HepG2 (cell line): ENCODE results near the gene CACNA2D3. TPM values are rescaled to one million over a fixed set of nuclear protein-coding genes. Genes with fewer than 3 reads are reported as not detected.

Experiments
- ATAC-seq: fragments of 200-7000 bp; cut with Tn5 transposase; 3 replicates; pipeline ENCODE4 v1.9.1; 2020; ENCODE audit warnings: mild to moderate bottlenecking, moderate library complexity
- BruUV-seq: library from RNA; stranded (reverse); fragments of 400-500 nt; replicated peaks from 2 replicates; lab custom pipeline; 2021; lab: Mats Ljungman, UMichigan
- CTCF ChIA-PET: fragments of 300-600 bp; formaldehyde crosslinking; extraction: SDS; loops from one replicate; lab custom pipeline; 2021; ENCODE audit warnings: low total read pairs, inconsistent platforms, low intra/inter-chr PET ratio; lab: Yijun Ruan, JAX
- POLR2A ChIA-PET: fragments of 350-600 bp; sonication (Branson Sonifier 250); formaldehyde crosslinking; loops from one replicate; lab custom pipeline; 2020; ENCODE audit warnings: antibody characterized with exemption, inconsistent platforms; lab: Yijun Ruan, JAX
- DNase-seq: peaks from one replicate; pipeline ENCODE4 v3.0.0-alpha.2; 2015; ENCODE audit warnings: low spot score
- FAIRE-seq: peaks from 3 replicates; lab custom pipeline; 2011; peaks lifted over from hg19 to GRCh38; lab: Jason Lieb, UNC
- H2AFZ ChIP-seq: one replicate; pipeline ENCODE4 v1.6.1; 2011; ENCODE audit warnings: low read length, inconsistent platforms
- H3K27ac ChIP-seq: fragments of 300-600 bp; 3 replicates; pipeline ENCODE4 v1.8.0; 2011; ENCODE audit warnings: mixed run types, mild to moderate bottlenecking, mixed read lengths, low read length, inconsistent platforms; ENCODE audit not compliant: insufficient read depth; ENCODE audit errors: extremely low read length
- H3K27me3 ChIP-seq, 2 experiments: fragments of 200-600 bp in 1 of 2; 2 replicates in 1 of 2; 3 replicates in 1 of 2; pipeline versions ENCODE4 v1.6.0 to v1.8.0; 2011; ENCODE audit warnings: low read length in 2 of 2, mild to moderate bottlenecking in 2 of 2, moderate library complexity in 2 of 2, inconsistent platforms in 1 of 2; ENCODE audit not compliant: insufficient read depth in 2 of 2, control insufficient read depth in 1 of 2
- H3K36me3 ChIP-seq, 2 experiments: fragments of 200-600 bp in 1 of 2; replicated peaks in 1 of 2; 2 replicates in 1 of 2; 3 replicates in 1 of 2; pipeline versions ENCODE4 v1.5.1 to v1.8.0; 2011; ENCODE audit warnings: low read length in 2 of 2, inconsistent platforms in 1 of 2; ENCODE audit not compliant: insufficient read depth in 2 of 2, control insufficient read depth in 1 of 2
- H3K4me1 ChIP-seq: 2 replicates; pipeline ENCODE4 v1.5.1; 2012; ENCODE audit warnings: low read length, inconsistent platforms; ENCODE audit not compliant: insufficient read depth
- H3K4me2 ChIP-seq: 2 replicates; pipeline ENCODE4 v1.6.0; 2011; ENCODE audit warnings: low read depth, low read length, inconsistent platforms
- H3K4me3 ChIP-seq, 3 experiments: fragments of 200-600 bp in 1 of 3; sonication (generic), shearing (Covaris generic) in 1 of 3; replicated peaks in 1 of 3; 2 replicates each; pipeline ENCODE4 v1.5.1; 2011 to 2016; ENCODE audit warnings: low read length in 3 of 3, inconsistent platforms in 2 of 3, low read depth in 2 of 3, mild to moderate bottlenecking in 2 of 3, control low read depth in 1 of 3, mixed read lengths in 1 of 3; ENCODE audit not compliant: insufficient read depth in 1 of 3
- H3K79me2 ChIP-seq: one replicate; pipeline ENCODE4 v1.6.1; 2011; ENCODE audit warnings: low read length, inconsistent platforms; ENCODE audit not compliant: insufficient read depth
- H3K9ac ChIP-seq: 2 replicates; pipeline ENCODE4 v1.6.0; 2011; ENCODE audit warnings: mild to moderate bottlenecking, low read depth, low read length, inconsistent platforms; ENCODE audit not compliant: insufficient read depth
- H3K9me3 ChIP-seq: 2 replicates; pipeline ENCODE4 v1.5.1; 2012; ENCODE audit warnings: mild to moderate bottlenecking, low read length
- H4K20me1 ChIP-seq: 2 replicates; pipeline ENCODE4 v1.6.0; 2011; ENCODE audit warnings: inconsistent platforms, mild to moderate bottlenecking, low read length, moderate library complexity; ENCODE audit not compliant: insufficient read depth
- ARNT ChIP-seq: fragments of 450-650 bp; IDR thresholded peaks from 2 replicates; pipeline ENCODE4 v1.6.1; 2017
- ETV6 ChIP-seq: sonication (generic); formaldehyde crosslinking; conservative IDR thresholded peaks from 2 replicates; pipeline ENCODE4 v1.4.0; 2020; ENCODE audit warnings: missing genetic modification reagents
- MAFF ChIP-seq: IDR thresholded peaks from 2 replicates; pipeline ENCODE4 v1.6.1; 2011; ENCODE audit warnings: low read depth, low read length, improper control_type of control experiment
- MAFK ChIP-seq, 2 experiments: IDR thresholded peaks in 1 of 2; conservative IDR thresholded peaks in 1 of 2; 2 replicates each; pipeline ENCODE4 v1.6.1; 2011; ENCODE audit warnings: improper control_type of control experiment in 2 of 2, low read length in 2 of 2
- MYNN ChIP-seq: sonication (generic); formaldehyde crosslinking; IDR thresholded peaks from 2 replicates; pipeline ENCODE4 v1.4.0; 2020; ENCODE audit warnings: mild to moderate bottlenecking, low read depth, missing genetic modification reagents
- ZNF207 ChIP-seq: fragments of 450-650 bp; IDR thresholded peaks from 2 replicates; pipeline ENCODE4 v1.6.1; 2016; ENCODE audit warnings: antibody characterized with exemption, borderline replicate concordance
- ZNF878 ChIP-seq: sonication (generic); formaldehyde crosslinking; IDR thresholded peaks from 2 replicates; pipeline ENCODE4 v1.8.1; 2023; ENCODE audit warnings: mild to moderate bottlenecking, missing genetic modification reagents, moderate library complexity
- WGBS: methylation state at CpG from one replicate; pipeline ENCODE4 v1.1.6; 2017; ENCODE audit warnings: low lambda C conversion rate; 5-methylcytosine and 5-hydroxymethylcytosine counted together
- in situ Hi-C: cut with HindIII; loops from 2 replicates; pipeline ENCODE4 v1.10.0; 2017; ENCODE audit warnings: low pct_unique_long_range_greater_than_20kb; ENCODE audit not compliant: extremely low pct_ligation_motif_present
- intact Hi-C: fragments of 100-400 bp; cut with micrococcal nuclease; formaldehyde crosslinking; loops from one replicate; pipeline ENCODE4 v1.10.0; 2022; ENCODE audit not compliant: unreplicated experiment
- polyA plus RNA-seq, 8 experiments: library from polyadenylated mRNA; depleted of rRNA in 3 of 8; stranded (reverse) in 7 of 8; unstranded in 1 of 8; fragments of >200 nt; fragmentation: Illumina TruSeq in 4 of 8; extraction: Trizol in 4 of 8; gene quantifications; 2 replicates each; pipeline versions ENCODE4 v1.2.1 to v1.2.3, GENCODE V29; 2011 to 2016; ENCODE audit warnings: low read depth in 4 of 8, missing spikeins in 1 of 8, mixed read lengths in 1 of 8; ENCODE audit not compliant: insufficient read depth in 1 of 8
- total RNA-seq, 5 experiments: library from RNA; depleted of rRNA; stranded (reverse); fragments of >200 nt; fragmentation: Illumina TruSeq; extraction: Trizol; gene quantifications; 2 replicates each; pipeline ENCODE4 v1.2.3, GENCODE V29; 2016; ENCODE audit warnings: low read depth in 1 of 5
- TF ChIP-seq, protein P1 (sequence below): sonication (generic); formaldehyde crosslinking; IDR thresholded peaks from 2 replicates; pipeline ENCODE4 v1.4.0; 2020; ENCODE audit warnings: mild to moderate bottlenecking, missing genetic modification reagents
- TF ChIP-seq, protein P2 (sequence below): sonication (generic); formaldehyde crosslinking; IDR thresholded peaks from 2 replicates; pipeline ENCODE4 v1.5.1; 2020; ENCODE audit warnings: missing genetic modification reagents, mild to moderate bottlenecking, borderline replicate concordance

The CACNA2D3 gene
- total and polyA plus RNA-seq, 2 of the 13 experiments (the other 11 are each of a cell fraction or from before 2014, with no cell fraction given) = not detected

DNA sequence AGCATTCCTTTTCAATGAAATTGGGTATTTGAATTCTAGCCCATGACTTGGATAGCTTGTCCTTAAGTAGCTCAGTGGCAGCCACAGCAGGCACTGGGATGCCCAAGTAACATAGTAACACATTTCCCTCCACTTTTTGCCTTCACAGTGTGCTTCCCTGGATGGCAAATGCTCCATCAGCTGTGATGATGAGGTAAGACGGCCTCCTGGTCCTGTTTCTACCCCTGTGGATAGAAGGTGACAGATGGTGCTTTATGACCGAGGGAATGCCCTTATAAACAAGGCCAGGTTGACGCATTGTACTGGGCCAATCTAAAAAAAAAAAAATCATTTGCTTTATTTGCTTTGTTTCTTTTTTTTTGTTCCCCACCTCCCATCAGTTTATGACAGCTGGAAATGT, 847.3 kb downstream of the CACNA2D3 start (continued):
- TF ChIP-seq MYNN (no peak), ZNF878 (CRISPR knock-in tag) (no peak), ETV6 (CRISPR knock-in tag) (no peak), ARNT (no peak)
- TF ChIP-seq, protein P1, sequence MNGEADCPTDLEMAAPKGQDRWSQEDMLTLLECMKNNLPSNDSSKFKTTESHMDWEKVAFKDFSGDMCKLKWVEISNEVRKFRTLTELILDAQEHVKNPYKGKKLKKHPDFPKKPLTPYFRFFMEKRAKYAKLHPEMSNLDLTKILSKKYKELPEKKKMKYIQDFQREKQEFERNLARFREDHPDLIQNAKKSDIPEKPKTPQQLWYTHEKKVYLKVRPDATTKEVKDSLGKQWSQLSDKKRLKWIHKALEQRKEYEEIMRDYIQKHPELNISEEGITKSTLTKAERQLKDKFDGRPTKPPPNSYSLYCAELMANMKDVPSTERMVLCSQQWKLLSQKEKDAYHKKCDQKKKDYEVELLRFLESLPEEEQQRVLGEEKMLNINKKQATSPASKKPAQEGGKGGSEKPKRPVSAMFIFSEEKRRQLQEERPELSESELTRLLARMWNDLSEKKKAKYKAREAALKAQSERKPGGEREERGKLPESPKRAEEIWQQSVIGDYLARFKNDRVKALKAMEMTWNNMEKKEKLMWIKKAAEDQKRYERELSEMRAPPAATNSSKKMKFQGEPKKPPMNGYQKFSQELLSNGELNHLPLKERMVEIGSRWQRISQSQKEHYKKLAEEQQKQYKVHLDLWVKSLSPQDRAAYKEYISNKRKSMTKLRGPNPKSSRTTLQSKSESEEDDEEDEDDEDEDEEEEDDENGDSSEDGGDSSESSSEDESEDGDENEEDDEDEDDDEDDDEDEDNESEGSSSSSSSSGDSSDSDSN = no peak

DNA sequence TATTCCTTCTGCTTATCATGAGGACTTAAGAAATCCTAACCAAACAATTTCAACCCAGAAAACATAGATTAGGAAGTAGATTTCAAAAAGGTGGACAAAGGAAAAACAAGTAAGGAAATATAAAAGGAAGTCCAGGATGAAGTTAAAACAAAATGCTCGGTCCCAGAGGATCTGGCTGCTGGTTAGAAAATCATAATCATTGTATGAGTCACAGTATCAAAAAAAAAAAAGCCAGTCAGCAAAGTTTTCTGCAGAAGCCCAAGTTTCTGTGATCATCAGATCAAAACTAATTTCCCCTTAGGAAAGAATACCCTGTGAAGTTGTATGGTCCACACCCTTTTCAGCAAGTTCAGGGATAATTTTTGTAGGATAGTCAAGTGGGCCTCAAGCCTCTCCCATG, 848.5 kb downstream of the CACNA2D3 start:
- TF ChIP-seq MAFF (0 out of 2 replicates have a peak, but pooled peaks have one; percentile 16), ZNF207 (no peak), MAFK (conservative IDR thresholded peaks at IDR 0.05 in 1 of 2, IDR thresholded peaks at IDR 0.05 in 1 of 2; ENCODE audit: low read length in 2 of 2) (peak; percentile 1 to 58; a peak in 2 of 4 replicates)
- TF ChIP-seq, protein P2, sequence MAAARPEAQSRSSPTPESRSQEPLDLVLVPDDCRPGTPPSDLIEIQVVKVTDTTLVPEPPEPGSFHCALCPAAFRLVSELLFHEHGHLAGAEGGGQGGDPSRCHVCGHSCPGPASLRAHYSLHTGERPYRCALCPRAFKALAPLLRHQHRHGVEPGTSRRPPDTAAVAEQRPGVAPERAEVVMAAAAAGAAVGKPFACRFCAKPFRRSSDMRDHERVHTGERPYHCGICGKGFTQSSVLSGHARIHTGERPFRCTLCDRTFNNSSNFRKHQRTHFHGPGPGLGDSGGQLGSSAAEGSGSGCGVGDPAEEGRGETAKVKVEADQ (CRISPR knock-in tag) = no peak
- no TSS peak for BruUV-seq
- intact Hi-C loops (no loop called here), in situ Hi-C loops (no loop called here)
- H3K9me3 ChIP-seq = no peaks in the 10 kb centered on the region
- no peak overlapping the region for H3K27ac ChIP-seq
- ATAC-seq (no peak), DNase-seq (no peak), FAIRE-seq (no peak)
- WGBS = 4% methylated on average over 1 of the region's 1 CpG
- no peaks in the 10 kb centered on the region for H4K20me1 ChIP-seq
- CTCF ChIA-PET = no interaction called here
- no peak overlapping the region for H3K4me3 ChIP-seq
- no peak overlapping the region for H2AFZ ChIP-seq
- POLR2A ChIA-PET = no interaction called here
- no peak overlapping the region for H3K9ac ChIP-seq
- peaks cover 0 to 3% of the 10 kb centered on the region in 2 experiments; a peak in 1 of 5 replicates for H3K27me3 ChIP-seq
- H3K36me3 ChIP-seq = no peaks in the 10 kb centered on the region
- no peaks in the 10 kb centered on the region for H3K79me2 ChIP-seq
- peaks cover 11% of the 10 kb centered on the region for H3K4me1 ChIP-seq
- no peak overlapping the region for H3K4me2 ChIP-seq
